DMS53 treated with DMSO at 0.1 percent for 48 hours (cell line): ENCODE results near the gene ACADL.
A peak's percentile ranks its signal among the peaks of the same experiment; 100 is the strongest.
"Not testable (repeated sequence)": the region's sequence is repeated elsewhere in the genome, so short reads cannot be mapped to it uniquely, and the experiment has no call there.

Experiments used
- DNase-seq: peaks from one replicate; lab custom pipeline; 2025; ENCODE audit not compliant: unreplicated experiment; lab: John Stamatoyannopoulos, UW

ACADL gene

DNA sequence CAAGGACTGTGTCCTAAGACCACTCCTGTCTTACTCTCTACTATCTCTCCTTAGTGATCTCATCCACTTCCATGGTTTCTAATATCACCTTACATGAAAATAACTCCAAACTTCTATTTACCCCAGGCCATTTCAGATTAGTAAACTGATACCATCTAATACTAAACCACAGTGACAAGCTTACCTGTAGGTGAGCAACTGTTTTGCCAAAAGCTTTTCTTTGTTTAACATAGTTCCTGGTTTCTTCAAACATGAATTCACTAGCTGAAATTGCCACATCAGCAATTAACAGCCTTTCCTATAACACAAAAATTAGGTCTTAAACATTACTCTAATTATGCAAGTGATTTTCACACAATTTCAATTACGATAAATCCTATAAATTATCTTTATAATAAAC, 22.1 kb downstream of the ACADL start:
- no peak for DNase-seq

DNA sequence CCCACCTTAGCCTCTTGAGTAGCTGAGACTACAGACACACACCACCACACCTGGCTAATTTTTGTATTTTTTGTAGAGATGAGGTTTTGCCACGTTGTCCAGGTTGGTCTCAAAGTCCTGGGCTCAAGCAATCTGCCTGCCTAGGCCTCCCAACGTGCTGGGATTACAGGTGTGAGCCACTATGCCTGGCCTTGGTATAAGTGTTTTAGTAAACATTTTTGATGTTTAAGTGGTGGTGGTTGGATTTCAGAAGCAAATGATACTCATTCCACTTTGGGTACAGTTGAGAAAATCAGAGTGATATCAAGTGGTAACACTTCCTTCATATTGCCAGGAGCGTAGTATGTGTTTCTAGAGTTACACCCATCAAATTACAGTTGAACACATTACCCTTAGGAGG, 25.4 kb downstream of the ACADL start:
- DNase-seq: peak; percentile 17

DNA sequence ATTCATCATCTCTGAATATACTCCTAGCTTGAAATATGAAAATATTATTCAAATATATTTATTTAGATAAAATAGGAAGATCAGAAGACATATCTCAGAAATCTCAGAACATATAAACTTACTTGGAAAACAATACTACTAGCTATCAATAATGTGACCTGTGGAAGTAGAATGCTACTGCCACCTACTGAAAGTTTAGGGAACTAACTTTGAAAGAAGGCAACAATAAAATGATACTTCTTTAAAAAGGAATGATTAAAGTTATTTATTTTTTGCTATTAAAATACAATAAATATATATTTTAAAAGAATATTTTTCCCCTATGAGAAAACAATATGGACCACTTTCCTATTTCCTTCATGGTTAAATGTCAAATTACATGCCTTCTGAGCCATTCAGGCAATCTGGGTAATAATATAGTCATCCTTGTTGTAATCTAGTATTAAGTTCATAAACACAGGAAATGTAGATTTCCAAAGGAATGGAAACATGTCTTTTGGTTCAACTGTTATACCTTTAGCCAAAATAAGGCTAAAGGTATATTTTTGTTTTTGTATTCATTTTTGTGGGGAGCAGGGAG, 26.0 kb downstream of the ACADL start:
- DNase-seq: peak; percentile 49

- DNase-seq: peak; percentile 39
Observed at GRCh38 chr2:210198326-210198725, 26.9 kb downstream of the ACADL start.

DNA sequence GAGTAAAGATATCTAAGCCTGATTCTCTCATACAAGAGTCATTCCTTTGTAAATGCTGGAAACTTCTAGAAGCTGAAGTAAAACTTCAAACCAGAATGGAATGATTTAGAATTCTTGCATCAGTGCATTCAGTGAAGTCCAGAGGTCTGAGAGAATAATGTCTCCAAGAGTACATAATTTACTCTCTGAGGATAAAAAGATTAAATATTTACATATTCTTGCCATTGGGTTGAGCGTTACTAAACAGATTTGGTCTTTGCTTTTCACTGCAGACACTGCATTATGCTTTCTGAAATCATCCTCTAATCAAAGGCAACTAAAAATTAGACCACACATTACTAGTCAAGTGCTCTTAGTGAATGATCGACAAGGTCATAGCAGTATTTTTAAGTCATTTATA, 27.5 kb downstream of the ACADL start:
- DNase-seq: no peak

DNA sequence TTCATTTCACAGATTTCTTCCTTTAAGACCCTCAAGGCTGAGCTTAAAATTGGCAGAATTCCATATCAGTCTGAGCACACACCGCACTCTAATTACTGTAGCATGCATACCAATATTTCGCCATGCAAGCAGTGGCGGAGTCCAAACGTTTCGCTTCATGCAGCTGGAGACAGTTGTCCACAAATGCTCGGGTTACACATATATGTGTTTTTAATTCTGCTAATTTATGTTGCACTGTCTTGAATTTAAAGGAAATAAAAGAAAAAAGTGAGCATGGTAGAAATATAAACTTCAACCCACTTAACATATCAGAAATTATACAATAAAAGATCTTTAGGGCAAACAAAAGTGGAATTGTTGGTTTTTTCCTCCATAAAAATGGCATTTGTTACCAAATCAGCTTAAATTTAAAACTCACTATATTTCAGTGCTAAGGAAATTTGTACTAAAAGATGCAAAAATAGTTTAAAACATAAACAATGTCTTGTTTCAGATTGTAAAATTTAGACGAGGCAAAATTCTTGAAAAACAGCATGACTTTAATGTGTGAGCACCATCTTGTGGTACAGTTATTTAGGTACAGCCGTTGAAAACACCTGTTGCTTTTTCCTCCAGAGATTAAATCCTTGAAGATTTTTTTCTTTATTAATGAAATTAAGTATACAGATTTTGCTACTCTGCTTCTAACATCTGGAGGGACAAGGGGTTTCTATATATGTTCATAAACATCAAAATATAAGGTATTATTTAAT, 30.0 kb downstream of the ACADL start:
- DNase-seq: peak; percentile 46

- DNase-seq: no peak
Observed at GRCh38 chr2:210190345-210190744, 34.9 kb downstream of the ACADL start.

DNA sequence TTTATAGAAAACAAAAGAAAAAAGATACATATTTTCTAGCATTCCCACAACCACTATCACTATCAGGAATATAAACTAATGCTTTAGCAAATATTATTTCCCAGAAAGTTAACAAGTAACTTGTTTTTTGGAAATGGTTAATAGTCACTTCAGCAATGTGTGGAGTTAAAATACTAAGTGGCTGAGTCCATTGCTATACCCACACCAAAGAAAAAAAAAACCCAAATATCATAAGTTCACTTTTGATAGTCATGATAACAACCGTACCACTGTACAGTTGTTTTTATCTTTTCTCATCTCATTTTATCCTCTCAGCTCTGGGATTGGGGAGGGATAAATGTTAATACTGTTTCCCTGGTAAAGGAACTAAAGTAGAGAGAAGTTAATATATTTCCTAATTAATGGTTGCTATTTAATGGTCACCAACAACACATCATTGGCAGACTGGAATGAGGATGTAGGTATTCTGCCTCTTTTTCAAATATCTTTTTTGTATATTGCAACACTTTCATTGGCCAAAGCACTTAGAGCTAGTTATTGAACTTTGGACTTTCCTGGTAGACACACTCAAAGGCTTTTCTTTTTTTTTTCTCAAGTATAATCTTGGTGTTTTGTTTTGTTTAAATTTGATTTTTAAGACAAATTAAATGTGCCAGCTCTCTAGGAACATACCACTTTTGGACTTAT, 35.7 kb downstream of the ACADL start:
- DNase-seq: no peak

- DNase-seq: no peak
Observed at GRCh38 chr2:210188755-210189154, 36.5 kb downstream of the ACADL start.

- no peak for DNase-seq
Observed at GRCh38 chr2:210188190-210188589, 37.1 kb downstream of the ACADL start.

GRCh38 chr2:210183936-210184335, 41.3 kb downstream of the ACADL start:
- DNase-seq: not testable (repeated sequence)

- peak; percentile 67 for DNase-seq
Observed at GRCh38 chr2:210181606-210182088, 43.6 kb downstream of the ACADL start.

DNA sequence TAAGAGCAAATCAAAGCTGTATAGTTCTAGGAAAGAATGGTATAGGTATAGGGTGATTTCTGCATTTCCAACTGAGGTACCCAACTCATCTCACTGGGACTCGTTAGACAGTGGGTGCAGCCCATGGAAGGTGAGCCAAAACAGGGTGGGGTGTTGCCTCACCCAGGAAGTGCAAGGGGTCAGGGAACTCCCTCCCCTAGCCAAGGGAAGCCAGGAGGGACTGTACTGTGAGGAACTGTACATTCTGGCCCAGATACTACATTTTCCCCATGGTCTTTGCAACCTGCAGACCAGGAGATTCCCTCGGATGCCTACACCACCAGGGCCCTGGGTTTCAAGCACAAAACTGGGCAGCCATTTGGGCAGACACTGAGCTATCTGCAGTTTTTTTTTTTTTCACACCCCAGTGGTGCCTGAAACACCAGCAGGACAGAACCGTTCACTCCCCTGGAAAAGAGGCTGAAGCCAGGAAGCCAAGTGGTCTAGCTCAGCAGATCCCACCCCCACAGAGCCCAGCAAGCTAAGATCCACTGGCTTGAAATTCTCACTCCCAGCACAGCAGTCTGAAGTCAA, 44.1 kb downstream of the ACADL start:
- not testable (repeated sequence) for DNase-seq

GRCh38 chr2:210180477-210180876, 44.8 kb downstream of the ACADL start:
- DNase-seq: no peak

DNA sequence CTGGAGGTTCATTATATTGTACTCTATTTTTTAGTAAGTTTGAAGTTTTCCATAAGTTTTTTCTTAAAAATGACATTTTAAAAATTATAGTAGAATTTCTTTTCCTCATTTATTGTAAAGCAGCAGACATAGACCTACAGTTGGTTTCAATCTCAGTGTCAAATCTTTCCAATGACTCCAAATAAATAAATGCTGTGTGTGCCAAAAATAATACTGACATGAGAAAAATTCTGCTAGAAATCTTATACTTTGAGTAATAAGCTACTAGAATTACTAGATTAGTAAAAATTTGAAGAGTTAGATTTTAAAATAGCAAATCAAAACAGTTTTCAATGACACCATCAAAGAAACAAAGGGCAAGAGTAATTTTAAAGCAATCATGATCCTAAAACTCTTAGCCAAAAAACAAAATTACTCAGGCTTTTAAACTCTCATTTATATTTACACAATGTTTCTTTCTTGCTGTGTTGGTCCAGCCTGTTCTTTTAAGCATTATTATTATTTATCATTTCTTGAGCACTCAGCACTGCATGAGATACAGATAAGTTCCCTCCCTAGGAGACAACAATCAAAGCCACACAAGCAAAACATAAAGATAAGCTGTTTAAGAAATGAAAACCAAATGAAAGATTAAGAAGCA, 45.8 kb downstream of the ACADL start:
- no peak for DNase-seq

- no peak for DNase-seq
Observed at GRCh38 chr2:210177769-210178168, 47.5 kb downstream of the ACADL start.

- DNase-seq: not testable (repeated sequence)
Observed at GRCh38 chr2:210177115-210177514, 48.1 kb downstream of the ACADL start.

- DNase-seq: no peak
Observed at GRCh38 chr2:210174086-210174485, 51.2 kb downstream of the ACADL start.

DNA sequence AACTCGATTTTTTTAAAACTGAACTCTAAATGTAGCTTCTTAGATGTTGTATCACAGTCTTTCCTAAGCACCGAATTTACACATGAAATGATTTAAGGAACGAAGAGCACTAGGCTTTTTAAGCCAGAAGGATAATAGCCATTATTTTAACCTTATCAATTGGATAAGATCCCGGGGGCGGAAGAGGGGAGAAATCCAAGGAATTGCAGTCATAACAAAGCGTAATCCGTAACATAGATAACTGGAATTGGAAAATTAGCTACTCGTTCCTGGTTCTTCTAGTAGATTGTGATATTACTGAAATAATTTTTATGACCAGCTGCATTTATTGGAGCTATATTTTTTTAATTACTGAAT, 53.0 kb downstream of the ACADL start:
- peak; percentile 24 for DNase-seq

DNA sequence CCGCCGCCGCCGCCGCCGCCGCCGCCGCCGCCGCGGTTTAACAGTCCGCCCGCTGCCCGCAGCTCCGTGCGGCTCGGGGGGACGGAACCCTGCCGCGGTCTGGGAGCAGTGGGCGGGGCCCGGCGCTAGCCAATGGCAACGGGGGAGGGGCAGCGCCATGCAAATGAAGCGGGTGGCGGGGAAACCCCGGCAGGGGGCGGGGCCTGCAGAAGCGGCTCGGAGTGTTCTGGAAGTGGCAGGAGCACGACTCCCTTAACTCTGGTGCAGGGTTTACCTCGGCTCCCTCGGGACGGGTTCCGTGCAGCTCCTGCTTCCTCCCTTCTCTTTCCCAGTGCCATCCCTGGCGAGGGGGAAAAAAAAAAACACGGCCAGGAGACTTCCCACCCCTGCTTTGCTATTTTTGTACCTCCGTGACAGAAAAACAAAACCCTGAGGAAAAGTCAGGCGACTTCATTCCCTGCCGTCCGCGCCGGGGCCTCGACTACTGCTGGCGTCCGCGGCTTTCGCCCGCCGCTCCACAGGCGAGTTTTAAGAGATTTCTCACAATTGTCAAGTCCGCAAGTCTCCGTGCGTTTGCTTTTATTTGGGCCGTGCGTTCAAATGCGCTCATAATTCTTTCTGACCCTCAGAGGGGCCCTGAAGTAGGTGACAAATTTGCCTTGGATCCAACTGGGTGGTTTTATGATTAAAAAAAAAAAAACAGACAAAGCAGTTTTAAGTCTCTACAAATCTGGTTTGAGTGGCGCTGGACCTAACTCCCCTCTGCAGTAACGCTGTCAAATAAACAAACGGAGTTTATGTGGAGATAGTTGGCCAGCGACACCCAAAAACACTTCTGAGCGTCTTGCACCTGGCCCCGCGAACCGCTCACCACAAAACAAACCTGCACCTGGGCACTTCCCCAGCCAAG, 53.7 kb downstream of the ACADL start, which contains the start of gene KANSL1L:
Gene KANSL1L, minus strand, starts transcription at position 101 of the 910 bp plus-strand sequence. CDS start 16,827 bp downstream, outside the sequence.
- peak; percentile 94 for DNase-seq
